ENCODE measurements around the gene PDAP1.

GRCh38 chr7:99359465-99360154, 48.8 kb downstream of the PDAP1 start:
- no peak for TF ChIP-seq CTCF (IDR thresholded peaks at IDR 0.05)
- no peak for TF ChIP-seq EP300 (IDR thresholded peaks at IDR 0.05)
- no peak for TF ChIP-seq POLR2A (IDR thresholded peaks at IDR 0.05; ENCODE audit: low read depth)
